GM12878 (cell line): ENCODE measurements around the gene LIF. TPM values are rescaled to one million over a fixed set of nuclear protein-coding genes. Genes with fewer than 3 reads are reported as not detected.

Source experiments
- ATAC-seq: fragments of 200-7000 bp; cut with Tn5 transposase; 3 replicates; pipeline ENCODE4 v1.9.1; 2020; ENCODE audit warnings: mild to moderate bottlenecking, moderate library complexity
- BruUV-seq: library from RNA; stranded (reverse); fragments of 400-500 nt; replicated peaks from 2 replicates; lab custom pipeline; 2021; lab: Mats Ljungman, UMichigan
- CTCF ChIA-PET: fragments of 300-600 bp; sonication (Branson Sonifier 250); formaldehyde crosslinking; extraction: SDS; loops from one replicate; lab custom pipeline; 2021; ENCODE audit warnings: inconsistent platforms; lab: Yijun Ruan, JAX
- POLR2A ChIA-PET: fragments of 350-600 bp; formaldehyde crosslinking; extraction: SDS; loops from one replicate; lab custom pipeline; 2021; ENCODE audit warnings: inconsistent platforms; lab: Charles Lee
- RAD21 ChIA-PET: fragments of 300-600 bp; sonication (Branson Sonifier 250); formaldehyde crosslinking; loops from one replicate; lab custom pipeline; 2023; ENCODE audit warnings: antibody characterized with exemption; ENCODE audit not compliant: unreplicated experiment; lab: Charles Lee
- SMC1A ChIA-PET: fragments of 300-600 bp; sonication (Branson Sonifier 250); formaldehyde crosslinking; loops from one replicate; lab custom pipeline; 2023; ENCODE audit not compliant: unreplicated experiment, uncharacterized antibody; lab: Charles Lee
- DNase-seq: peaks from one replicate; pipeline ENCODE4 v3.0.0-alpha.2; 2011; ENCODE audit warnings: low read depth, low spot score
- FAIRE-seq: peaks from 3 replicates; lab custom pipeline; 2011; peaks lifted over from hg19 to GRCh38; lab: Jason Lieb, UNC
- H2AFZ ChIP-seq: 2 replicates; pipeline ENCODE4 v1.6.0; 2011; ENCODE audit warnings: low read depth, low read length, control low read depth; ENCODE audit not compliant: control insufficient read depth
- H3K27ac ChIP-seq: 2 replicates; pipeline ENCODE4 v1.5.1; 2011; ENCODE audit warnings: control low read depth; ENCODE audit not compliant: control insufficient read depth, insufficient read depth
- H3K27me3 ChIP-seq, 2 experiments: replicated peaks in 1 of 2; 2 replicates each; pipeline versions ENCODE4 v1.6.0 to v1.6.1; 2011; ENCODE audit warnings: low read length in 1 of 2; ENCODE audit not compliant: control insufficient read depth in 2 of 2, insufficient read depth in 2 of 2
- H3K36me3 ChIP-seq, 2 experiments: 2 replicates each; pipeline ENCODE4 v1.5.1; 2011; ENCODE audit warnings: low read length in 1 of 2; ENCODE audit not compliant: control insufficient read depth in 2 of 2, insufficient read depth in 2 of 2
- H3K4me1 ChIP-seq: 2 replicates; pipeline ENCODE4 v1.6.1; 2011; ENCODE audit warnings: mild to moderate bottlenecking, low read length, moderate library complexity, mixed read lengths; ENCODE audit not compliant: control insufficient read depth, insufficient read depth
- H3K4me2 ChIP-seq: 2 replicates; pipeline ENCODE4 v1.6.0; 2011; ENCODE audit warnings: control low read depth; ENCODE audit not compliant: control insufficient read depth, insufficient read depth
- H3K4me3 ChIP-seq: fragments of 200-600 bp; sonication (generic); 2 replicates; pipeline ENCODE4 v1.5.1; 2016
- H3K79me2 ChIP-seq: 2 replicates; pipeline ENCODE4 v1.6.0; 2011; ENCODE audit warnings: low read length; ENCODE audit not compliant: control insufficient read depth, insufficient read depth
- H3K9ac ChIP-seq: 2 replicates; pipeline ENCODE4 v1.8.0; 2011; ENCODE audit warnings: low read length, control low read depth, mixed read lengths; ENCODE audit not compliant: control insufficient read depth, insufficient read depth
- H3K9me3 ChIP-seq: replicated peaks from 3 replicates; pipeline ENCODE4 v1.5.1; 2011; ENCODE audit warnings: mild to moderate bottlenecking, low read length; ENCODE audit not compliant: control insufficient read depth, insufficient read depth
- H4K20me1 ChIP-seq: 2 replicates; pipeline ENCODE4 v1.6.0; 2011; ENCODE audit not compliant: control insufficient read depth, insufficient read depth
- FOXM1 ChIP-seq: IDR thresholded peaks from 2 replicates; pipeline ENCODE4 v1.6.1; 2012; ENCODE audit warnings: low read depth, mild to moderate bottlenecking, inconsistent platforms, low read length, moderate library complexity
- MTA3 ChIP-seq: IDR thresholded peaks from 2 replicates; pipeline ENCODE4 v1.6.1; 2012; ENCODE audit warnings: low read length, inconsistent platforms, borderline replicate concordance
- NFIC ChIP-seq: IDR thresholded peaks from 2 replicates; pipeline ENCODE4 v1.6.1; 2012; ENCODE audit warnings: low read depth, mild to moderate bottlenecking, inconsistent platforms, low read length, moderate library complexity
- PML ChIP-seq: IDR thresholded peaks from 2 replicates; pipeline ENCODE4 v1.6.1; 2012; ENCODE audit warnings: low read length, inconsistent platforms
- SPI1 ChIP-seq: IDR thresholded peaks from 2 replicates; pipeline ENCODE4 v1.6.1; 2011; ENCODE audit warnings: low read depth, mild to moderate bottlenecking, low read length, moderate library complexity, borderline replicate concordance; ENCODE audit not compliant: insufficient read depth
- WGBS: methylation state at CpG from one replicate; pipeline ENCODE4 v1.1.6; 2016; ENCODE audit warnings: low lambda C conversion rate; ENCODE audit not compliant: insufficient replicate concordance, insufficient coverage; ENCODE audit errors: missing lambda C conversion rate; 5-methylcytosine and 5-hydroxymethylcytosine counted together
- in situ Hi-C: fragments of 300-500 bp; cut with MboI; formaldehyde crosslinking; loops from 9 replicates; pipeline ENCODE4 v1.14.3; 2018; ENCODE audit warnings: mixed read lengths
- intact Hi-C: fragments of 100-400 bp; cut with micrococcal nuclease; formaldehyde crosslinking; loops from one replicate; pipeline ENCODE4 v1.14.2; 2022; ENCODE audit not compliant: unreplicated experiment
- polyA plus RNA-seq, 11 experiments: library from polyadenylated mRNA; depleted of rRNA in 4 of 11; unstranded in 6 of 11; stranded (reverse) in 5 of 11; fragments of >200 nt; fragmentation: Nextera tagmentation in 4 of 11; fragmentation: Illumina TruSeq in 1 of 11; extraction: Ambion mirVana in 4 of 11; extraction: Trizol in 1 of 11; gene quantifications; 1 replicate in 1 of 11; 2 replicates in 10 of 11; pipeline versions ENCODE4 v1.2.1 to v1.2.3, GENCODE V29; 2011 to 2016; ENCODE audit warnings: inconsistent platforms in 2 of 11, missing spikeins in 2 of 11, low read depth in 1 of 11
- total RNA-seq, 4 experiments: library from RNA; depleted of rRNA in 3 of 4; stranded (reverse); fragments of >200 nt in 3 of 4; fragmentation: Illumina TruSeq in 1 of 4; extraction: Trizol in 1 of 4; gene quantifications; 2 replicates each; pipeline versions ENCODE4 v1.2.1 to v1.2.3, GENCODE V29; 2013 to 2021

Gene LIF
- total and polyA plus RNA-seq, 10 of the 15 experiments (the other 5 are each of a cell fraction or from before 2014, with no cell fraction given) = 0.05 to 3.4 (median 0.97) TPM

DNA sequence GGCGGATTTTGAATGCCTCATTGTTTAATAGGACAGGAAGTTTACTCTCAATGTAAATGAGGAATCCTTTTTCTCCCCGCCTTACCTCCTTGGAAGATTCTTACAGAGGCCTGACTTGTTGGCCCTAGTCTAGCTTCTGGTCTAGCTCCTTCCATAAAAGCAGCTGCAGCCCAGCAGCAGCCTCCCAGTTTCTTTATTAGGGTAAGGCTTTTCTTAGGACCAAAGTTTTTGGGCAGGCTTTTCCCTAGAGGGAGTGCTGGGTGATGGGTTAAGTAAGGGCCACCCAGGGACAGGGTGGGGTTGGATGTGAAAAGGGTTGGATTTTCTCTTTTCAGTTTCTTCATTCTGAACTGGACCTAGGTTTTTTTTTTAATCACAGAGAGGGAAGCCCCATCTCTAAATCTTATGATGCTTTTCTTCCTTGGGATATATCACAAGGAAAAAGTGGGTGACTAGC lies 49.7 kb downstream of the LIF start:
- H3K27me3 ChIP-seq = no peaks in the 10 kb centered on the region
- in situ Hi-C loops (no loop called here), intact Hi-C loops (no loop called here)
- H3K4me2 ChIP-seq = peak overlapping the region; percentile 44
- TF ChIP-seq SPI1 (no peak), NFIC (0 out of 2 replicates have a peak, but pooled peaks have one; percentile 2), MTA3 (peak; percentile 51; the same call in 1 of the 2 replicates), PML (0 out of 2 replicates have a peak, but pooled peaks have one; percentile 44), FOXM1 (0 out of 2 replicates have a peak, but pooled peaks have one; percentile 32)
- peak overlapping the region; percentile 63 for H3K27ac ChIP-seq
- 0% methylated on average over 2 of the region's 2 CpGs for WGBS
- H4K20me1 ChIP-seq = no peaks in the 10 kb centered on the region
- H3K9ac ChIP-seq = peak overlapping the region; percentile 25; the same call in 1 of the 2 replicates
- no peaks in the 10 kb centered on the region for H3K36me3 ChIP-seq
- no TSS peak for BruUV-seq
- H3K9me3 ChIP-seq = no peaks in the 10 kb centered on the region
- ATAC-seq = no peak
- no peak for FAIRE-seq
- SMC1A ChIA-PET = interaction anchor here (0.9 kb wide), 1 partner anchor 15 kb away, joined by 4 read pairs; no protein-coding TSS in a partner anchor
- H3K4me1 ChIP-seq = peaks cover 18% of the 10 kb centered on the region
- RAD21 ChIA-PET = interaction anchor here (0.8 kb wide), 1 partner anchor 28 kb away, joined by 3 read pairs; no protein-coding TSS in a partner anchor
- CTCF ChIA-PET = no interaction called here
- POLR2A ChIA-PET = interaction anchor here (1.4 kb wide), 1 partner anchor 129 kb away, joined by 4 read pairs; no protein-coding TSS in a partner anchor
- H2AFZ ChIP-seq = peak overlapping the region; percentile 73
- no peak for DNase-seq
- H3K79me2 ChIP-seq = no peaks in the 10 kb centered on the region
- H3K4me3 ChIP-seq = no peak overlapping the region
